ENCODE measurements around the gene CSNK1E.

GRCh38 chr22:38272373-38273134 lies 44.7 kb downstream of the CSNK1E start, which contains the start of gene TMEM184B:
- TF ChIP-seq EZH2phosphoT487 (IDR thresholded peaks at IDR 0.05; ENCODE audit: borderline replicate concordance): no peak
- TF ChIP-seq CTCF (conservative IDR thresholded peaks at IDR 0.05; ENCODE audit: low read length): no peak

Data from Loucy (cell line).